ENCODE measurements around the gene SSC5D.

DNA sequence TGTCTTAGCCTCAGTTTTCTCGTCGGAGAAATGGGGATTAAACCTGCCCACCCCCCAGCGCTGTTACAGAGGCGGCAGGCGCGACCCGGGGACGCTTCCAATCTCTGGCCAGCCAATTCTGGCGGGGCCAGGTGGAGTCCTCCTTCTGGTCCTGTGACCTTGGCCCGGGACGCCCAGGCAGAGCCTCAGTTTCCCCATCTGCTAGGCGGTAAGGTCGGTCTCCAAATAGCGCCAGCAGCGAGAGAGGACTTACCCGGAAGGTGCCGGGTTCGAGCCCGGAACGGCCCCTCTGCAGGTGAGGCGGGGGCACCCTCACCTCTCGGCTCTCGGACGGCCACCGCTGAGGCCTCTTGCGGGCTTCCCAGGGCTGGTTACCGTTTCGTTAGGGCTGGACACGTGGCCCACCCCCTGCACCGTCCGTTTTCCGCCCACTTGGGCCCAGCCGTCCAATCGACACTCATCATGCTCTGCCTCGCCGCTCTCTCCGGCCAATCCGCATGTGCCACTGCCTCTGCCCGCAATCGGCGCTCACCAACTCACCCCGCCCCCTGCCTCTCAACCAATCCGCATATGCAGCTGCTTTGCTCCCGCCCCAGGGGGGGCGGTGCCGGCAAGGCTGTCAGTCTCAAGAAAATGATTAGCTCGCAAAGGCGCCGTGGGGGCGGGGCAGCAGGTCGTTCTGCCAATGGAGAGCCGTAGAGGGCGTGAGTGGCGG is 26.8 kb upstream of the SSC5D start, which contains the start of gene ISOC2:
- TF ChIP-seq, protein P1, sequence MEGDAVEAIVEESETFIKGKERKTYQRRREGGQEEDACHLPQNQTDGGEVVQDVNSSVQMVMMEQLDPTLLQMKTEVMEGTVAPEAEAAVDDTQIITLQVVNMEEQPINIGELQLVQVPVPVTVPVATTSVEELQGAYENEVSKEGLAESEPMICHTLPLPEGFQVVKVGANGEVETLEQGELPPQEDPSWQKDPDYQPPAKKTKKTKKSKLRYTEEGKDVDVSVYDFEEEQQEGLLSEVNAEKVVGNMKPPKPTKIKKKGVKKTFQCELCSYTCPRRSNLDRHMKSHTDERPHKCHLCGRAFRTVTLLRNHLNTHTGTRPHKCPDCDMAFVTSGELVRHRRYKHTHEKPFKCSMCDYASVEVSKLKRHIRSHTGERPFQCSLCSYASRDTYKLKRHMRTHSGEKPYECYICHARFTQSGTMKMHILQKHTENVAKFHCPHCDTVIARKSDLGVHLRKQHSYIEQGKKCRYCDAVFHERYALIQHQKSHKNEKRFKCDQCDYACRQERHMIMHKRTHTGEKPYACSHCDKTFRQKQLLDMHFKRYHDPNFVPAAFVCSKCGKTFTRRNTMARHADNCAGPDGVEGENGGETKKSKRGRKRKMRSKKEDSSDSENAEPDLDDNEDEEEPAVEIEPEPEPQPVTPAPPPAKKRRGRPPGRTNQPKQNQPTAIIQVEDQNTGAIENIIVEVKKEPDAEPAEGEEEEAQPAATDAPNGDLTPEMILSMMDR (IDR thresholded peaks at IDR 0.05) = no peak
- no peak for TF ChIP-seq POLR2A (IDR thresholded peaks at IDR 0.05)
